Nasal cavity respiratory epithelium epithelial cell of viscerocranial mucosa (primary cell): Measurements from ENCODE around the gene TM6SF1. TPM values are rescaled to one million over a fixed set of nuclear protein-coding genes. Genes with fewer than 3 reads are reported as not detected.

Source experiments
- total RNA-seq: library from RNA; depleted of rRNA; stranded (reverse); fragments of >200 nt; gene quantifications from 2 replicates; pipeline ENCODE4 v1.2.3, GENCODE V29; 2014

The TM6SF1 gene
- total RNA-seq: 0.71 and 1.7 TPM in 2 replicates

GRCh38 chr15:83106994-83107840 lies at the start of gene TM6SF1:
TM6SF1 (plus strand) TSS chr15:83107645; CDS start chr15:83107681, 36 bp downstream.

GRCh38 chr15:83066734-83067637 lies 40.5 kb upstream of the TM6SF1 start, which contains the start of gene BTBD1:
BTBD1 (minus strand) TSS chr15:83067252; CDS start chr15:83067151, 101 bp downstream.

Other genes with a start within 250 kb of the TM6SF1 start
- 39.0 and 99.1 TPM in 2 replicates for gene HOMER2, start 154.9 kb upstream of the TM6SF1 start, total RNA-seq
- gene RAMAC, start 121.4 kb upstream of the TM6SF1 start, total RNA-seq: 51.1 and 66.6 TPM in 2 replicates
- 7.8 and 11.6 TPM in 2 replicates for gene C15orf40, start 96.0 kb upstream of the TM6SF1 start, total RNA-seq
- gene BTBD1, start 40.4 kb upstream of the TM6SF1 start, total RNA-seq: 70.7 and 72.3 TPM in 2 replicates
- gene HDGFL3, start 100.2 kb downstream of the TM6SF1 start, total RNA-seq: 29.7 and 69.7 TPM in 2 replicates
- gene BNC1, start 177.0 kb downstream of the TM6SF1 start, total RNA-seq: 61.2 and 91.9 TPM in 2 replicates